ENCODE measurements around the gene TNP2.

GRCh38 chr16:11252482-11252931 lies 16.6 kb downstream of the TNP2 start:
- TF ChIP-seq POLR2A (IDR thresholded peaks at IDR 0.05; ENCODE audit: low read length) = peak; percentile 39
- no peak for TF ChIP-seq GATA1 (IDR thresholded peaks at IDR 0.05; ENCODE audit: low read depth, low read length)

All from erythroblast (primary cell).